IPS DF 4.7 (cell line): Measurements from ENCODE around the gene NCAM2.

Experiments used
- DNase-seq: peaks from one replicate; pipeline ENCODE4 v3.0.0-alpha.2; 2013; ENCODE audit warnings: low spot score; ENCODE audit errors: extremely low read depth

NCAM2 gene

DNA sequence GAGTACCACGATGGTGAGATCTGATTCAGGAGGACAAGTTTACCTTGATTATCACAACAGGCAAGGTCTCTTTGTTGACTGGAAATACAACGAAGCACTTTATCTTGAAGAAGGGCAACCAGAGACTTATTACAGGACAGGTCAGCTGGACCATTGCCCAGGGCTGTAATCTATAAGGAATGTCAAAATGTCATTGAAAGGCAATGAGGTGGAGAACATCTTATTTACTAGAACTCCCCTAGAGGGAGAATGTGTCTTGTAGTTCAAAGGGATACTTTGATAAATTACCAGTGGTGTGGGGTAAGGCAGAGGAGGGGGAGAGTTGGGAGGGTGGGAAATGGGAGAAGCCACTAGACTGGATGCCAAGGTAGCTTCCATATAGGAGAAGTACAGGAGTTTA, 212.3 kb downstream of the NCAM2 start:
- DNase-seq, result no peak

DNA sequence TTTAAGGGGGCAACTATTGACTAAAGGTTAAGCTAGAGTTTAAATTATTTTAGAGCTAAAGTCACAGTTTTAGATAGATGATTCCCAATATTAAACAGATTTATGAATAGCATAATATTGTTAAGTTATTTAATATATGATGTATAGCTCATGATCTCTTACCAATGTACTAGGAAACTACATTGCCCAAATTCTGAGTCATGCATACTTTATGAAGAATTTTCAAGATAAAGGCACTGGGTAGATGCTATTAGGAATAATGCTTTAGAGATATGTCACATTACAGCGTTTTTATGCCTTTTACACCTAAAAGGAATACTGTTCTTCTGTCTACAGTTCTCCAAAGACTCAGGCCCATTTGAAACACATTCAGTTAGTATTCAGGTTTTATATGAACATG, 215.1 kb downstream of the NCAM2 start:
- no peak for DNase-seq

DNA sequence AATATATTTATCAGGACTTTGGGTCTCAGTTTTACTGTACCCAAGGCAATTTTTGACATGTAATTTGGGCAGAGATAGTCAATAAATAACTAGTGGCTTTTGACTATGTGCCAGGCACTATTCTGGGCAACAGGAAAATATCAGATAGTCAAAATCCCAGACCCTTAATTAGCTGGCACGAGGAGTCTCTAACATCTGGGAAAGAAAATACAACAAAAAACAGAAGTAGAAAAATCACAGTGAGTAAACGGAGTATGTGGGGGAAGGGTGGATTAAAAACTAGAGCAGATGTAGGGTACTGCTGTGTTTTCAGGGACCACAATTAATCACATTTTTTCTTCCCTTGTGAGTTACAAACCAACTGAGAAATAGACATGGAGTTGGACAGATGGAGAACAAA, 217.8 kb downstream of the NCAM2 start:
- no peak for DNase-seq

DNA sequence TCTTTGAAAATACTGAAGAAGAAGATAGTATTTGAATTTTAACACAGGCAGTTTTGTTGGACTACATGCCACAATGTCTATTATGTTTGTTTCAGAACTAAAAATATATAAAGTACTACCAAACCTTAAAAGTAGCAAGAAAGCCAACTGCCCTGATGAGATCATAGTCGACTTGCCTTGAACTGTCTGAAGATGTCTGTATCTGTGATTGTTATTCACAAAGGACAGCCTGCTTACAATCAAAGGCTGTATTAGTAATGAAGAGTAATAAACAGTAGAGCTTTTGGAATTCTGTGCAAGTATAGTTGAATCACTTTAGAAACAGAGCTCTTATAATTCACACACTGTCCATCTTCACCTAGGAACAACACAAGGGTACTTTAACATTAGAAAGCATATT, 228.3 kb downstream of the NCAM2 start:
- no peak for DNase-seq

DNA sequence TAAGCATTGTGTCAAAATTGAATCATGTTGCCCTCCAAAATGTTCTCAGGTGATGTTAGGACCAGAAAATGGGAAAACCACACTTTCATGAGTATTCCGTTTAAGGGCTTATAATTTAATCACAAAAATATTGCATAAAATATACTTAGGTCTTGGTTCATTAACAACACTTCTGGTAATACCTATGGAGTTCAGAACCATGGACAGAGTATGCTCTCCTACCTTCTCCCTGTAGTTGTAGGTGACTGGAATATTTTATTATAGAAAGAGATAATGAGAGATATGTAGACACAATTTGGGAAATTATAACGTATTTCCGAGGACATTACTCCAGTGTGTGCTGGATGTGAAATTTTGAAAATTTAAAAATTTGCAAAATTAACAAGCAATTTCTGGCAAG, 232.5 kb downstream of the NCAM2 start:
- no peak for DNase-seq

DNA sequence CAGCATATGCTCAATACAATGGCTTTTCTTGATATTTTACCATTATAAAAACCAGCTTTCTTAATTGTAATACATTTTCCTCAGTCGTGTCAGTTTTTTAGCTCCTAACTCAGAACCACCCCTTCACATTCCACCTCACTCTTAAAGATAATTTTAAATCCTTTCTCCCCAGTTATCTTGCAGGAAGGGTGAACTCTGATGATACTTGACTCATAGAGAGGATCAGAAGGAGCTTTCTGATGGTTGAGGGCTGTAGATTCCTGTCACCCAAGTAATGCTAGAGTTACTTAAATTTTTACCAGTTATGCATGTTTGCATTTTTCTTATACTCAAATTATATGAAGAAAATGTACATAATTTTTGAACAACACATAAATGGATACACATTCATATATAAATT, 233.7 kb downstream of the NCAM2 start:
- DNase-seq, result no peak

DNA sequence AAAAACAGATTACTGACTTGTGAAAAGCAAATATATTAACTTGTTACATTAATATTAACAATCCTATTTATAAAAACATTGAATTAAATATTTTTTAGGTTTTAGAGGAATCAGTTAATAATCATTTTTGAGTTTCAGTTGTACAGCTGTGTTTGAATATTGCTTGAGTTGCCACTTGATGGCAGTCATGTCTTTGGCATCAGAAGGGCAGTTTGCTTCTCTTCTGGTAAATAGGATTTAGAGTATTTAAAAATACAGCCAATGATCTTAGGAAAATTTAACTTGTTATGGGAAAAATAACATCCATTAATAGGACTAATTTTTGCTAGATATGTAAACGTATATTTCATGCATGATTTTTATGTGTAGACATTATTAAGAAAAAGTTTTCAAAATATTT, 234.1 kb downstream of the NCAM2 start:
- no peak for DNase-seq

DNA sequence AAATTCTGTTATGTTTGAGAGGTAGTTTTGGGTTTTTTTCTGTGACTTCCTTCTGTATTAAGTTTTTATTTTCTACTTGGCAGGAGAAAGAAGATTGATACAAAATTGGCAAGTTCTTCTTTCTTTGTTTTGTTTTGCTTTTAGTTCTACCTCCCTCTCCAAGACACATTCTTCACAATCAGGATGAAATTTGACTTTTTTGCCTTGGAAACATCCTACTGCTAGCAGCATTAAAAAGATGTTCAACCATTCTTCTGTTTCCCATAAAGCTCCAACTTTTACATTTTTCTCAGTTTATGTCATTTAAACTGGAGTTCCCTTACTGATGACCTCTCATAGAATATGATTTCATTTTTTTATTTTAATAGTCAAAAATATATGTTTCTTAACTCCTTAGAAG, 234.8 kb downstream of the NCAM2 start:
- DNase-seq, result no peak

DNA sequence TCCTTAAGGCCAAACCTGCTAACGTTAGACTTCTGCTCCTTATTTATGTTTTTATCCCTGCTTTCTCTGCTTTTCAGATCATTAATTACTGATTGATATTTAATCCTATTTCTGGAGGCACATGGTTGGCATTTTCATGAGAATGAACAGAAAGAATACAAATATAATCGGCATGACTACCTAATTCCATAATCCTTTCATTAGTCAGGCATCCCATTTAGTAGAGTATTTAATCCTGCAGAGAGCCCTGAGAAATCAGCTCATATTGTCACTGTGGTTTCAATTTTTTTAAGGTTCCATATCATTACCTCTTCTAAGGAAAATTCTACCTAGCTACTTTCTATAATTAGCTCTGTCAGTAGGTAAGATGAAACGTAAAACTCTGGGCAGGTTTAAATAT, 238.8 kb downstream of the NCAM2 start:
- DNase-seq, result no peak

DNA sequence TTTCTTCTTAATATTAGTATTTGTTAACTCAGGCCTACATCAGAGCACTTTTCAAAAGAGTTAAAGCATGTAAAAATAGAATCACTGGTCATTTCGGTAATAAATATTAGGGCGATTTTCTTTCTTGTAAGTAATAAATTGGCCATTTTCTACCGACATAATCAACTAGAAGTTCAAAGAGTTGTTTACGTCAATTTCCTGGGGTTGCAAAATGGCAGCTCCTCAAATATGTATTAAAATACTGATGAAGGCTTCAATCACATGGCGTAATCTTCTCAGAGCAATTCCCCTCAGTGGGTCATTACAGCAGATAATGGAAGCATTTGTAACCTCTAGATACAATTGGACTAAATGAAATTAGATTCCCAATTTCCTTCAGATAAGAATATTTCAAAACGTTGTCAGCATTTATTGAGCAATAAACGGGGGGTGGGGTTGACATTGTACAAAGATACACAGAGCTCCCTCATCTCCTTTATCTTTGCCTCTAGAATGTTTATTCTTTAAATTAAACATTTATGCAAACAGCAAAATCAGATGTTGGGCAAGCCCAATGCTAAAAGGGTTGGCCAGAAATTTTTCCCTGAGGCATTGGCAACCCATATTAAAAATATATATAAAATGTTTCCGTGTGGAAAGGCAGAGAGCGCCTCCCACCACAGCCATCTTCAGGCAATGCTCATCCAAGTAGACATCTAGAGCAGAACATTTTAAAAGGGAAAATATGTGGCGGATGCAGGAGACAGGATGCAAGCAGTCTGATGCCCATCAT, 240.6 kb downstream of the NCAM2 start:
- DNase-seq, result no peak

DNA sequence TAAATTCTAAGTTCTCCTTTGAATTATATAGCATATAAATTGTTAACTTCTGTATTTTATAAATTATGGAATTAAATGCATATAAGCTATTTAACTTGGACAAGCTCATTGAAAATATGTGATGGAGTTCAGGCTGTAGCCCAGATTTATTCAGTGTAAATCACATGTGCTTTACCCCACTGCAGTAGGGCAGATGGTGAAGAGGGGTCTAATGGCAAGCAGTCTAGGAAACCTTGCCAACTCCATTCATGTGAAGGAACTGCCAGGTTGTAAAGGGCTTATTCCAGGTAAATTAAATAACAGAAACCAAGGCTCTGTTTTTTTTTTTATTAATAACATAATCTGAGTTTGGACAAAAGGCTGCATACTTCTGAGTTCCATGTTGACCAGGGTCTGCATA, 243.2 kb downstream of the NCAM2 start:
- no peak for DNase-seq

DNA sequence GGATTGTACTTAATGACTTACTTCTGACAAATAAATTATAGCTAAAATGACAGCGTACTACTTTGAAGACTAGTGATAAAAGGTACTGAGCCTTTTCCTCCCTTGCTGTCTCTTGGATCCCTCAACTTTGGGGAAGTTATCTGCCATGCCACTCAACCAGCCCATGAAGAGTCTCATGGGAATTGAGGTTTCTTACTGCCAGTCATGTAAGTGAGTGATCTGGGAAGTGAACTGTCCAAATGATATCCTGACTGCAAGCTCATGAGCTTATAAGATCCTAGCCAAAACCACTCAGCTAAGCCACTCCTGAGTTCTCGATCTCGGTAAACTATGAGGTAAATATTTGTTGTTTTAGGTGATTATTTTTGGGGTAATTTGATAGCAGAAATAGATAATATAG, 247.8 kb downstream of the NCAM2 start:
- DNase-seq, result no peak

DNA sequence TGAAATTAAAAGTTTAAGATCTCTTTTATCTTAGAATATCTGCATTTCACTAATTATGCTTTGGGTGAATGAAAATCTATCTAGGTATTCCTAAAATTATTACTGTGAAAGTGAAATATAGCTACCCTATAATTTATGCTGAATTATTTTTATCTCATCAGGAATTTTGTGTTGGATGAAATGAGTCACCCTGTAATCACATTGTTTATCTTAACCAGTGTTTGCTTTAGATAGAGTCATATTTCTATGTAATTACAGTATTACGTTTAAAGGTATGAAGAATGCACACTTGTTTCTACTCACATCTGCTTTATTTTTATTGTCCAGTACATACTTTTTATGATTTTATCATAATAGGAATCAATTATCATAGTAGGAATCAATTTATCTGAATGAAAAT, 249.2 kb downstream of the NCAM2 start:
- no peak for DNase-seq

DNA sequence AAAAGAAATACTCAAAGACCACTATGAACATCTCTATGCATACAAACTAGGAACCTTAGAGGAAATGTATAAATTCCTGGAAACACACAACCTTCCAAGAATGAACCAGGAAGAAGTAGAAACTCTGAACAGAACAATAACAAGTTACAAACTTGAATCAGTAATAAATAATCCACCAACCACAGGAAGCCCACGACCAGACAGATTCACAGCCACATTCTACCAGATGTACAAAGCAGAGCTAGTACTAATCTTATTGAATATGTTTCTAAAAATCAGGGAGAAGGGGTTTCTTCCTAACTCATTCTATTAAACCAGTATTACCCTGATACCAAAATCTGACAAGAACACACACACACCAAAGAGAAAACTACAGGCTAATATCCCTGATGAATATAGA, 263.8 kb downstream of the NCAM2 start:
- no peak for DNase-seq

DNA sequence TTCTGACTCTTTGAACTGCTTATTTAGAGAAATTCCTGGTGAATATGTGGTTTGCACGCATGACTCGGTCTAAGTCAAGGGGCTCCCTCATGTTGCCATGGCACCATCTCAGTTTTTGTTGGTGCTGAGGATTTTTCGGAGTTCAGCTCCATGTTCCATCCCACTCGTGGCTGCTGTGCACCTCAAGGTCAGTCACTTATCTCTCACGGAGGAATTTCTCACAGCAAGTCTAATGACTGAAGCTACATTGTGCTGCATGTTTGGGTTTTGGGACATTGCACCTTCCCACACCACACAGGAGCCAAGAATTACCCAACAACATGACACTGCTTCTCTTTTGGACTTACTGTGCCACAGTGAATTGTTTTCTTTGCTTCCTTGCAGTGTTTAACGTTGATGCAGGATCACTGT, 269.9 kb downstream of the NCAM2 start:
- DNase-seq, result no peak

DNA sequence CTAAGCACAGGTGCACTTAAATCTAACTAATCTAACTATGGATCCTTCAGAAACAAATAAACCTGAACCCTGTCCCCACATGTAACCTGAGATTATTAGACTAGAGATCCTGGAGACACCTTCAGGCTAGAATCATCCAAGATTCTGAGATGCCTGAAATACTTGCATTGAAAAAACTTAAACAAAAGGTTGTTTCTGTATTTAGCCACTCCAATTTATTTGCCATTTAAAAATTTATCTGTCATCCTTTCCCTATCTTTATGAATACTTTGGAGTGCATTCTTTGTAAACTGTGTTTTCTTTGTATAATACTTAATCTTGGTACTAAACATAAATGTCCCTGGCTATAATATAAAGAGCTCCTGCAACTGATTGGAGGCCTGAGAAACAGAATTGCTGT, 270.7 kb downstream of the NCAM2 start:
- DNase-seq, result no peak

DNA sequence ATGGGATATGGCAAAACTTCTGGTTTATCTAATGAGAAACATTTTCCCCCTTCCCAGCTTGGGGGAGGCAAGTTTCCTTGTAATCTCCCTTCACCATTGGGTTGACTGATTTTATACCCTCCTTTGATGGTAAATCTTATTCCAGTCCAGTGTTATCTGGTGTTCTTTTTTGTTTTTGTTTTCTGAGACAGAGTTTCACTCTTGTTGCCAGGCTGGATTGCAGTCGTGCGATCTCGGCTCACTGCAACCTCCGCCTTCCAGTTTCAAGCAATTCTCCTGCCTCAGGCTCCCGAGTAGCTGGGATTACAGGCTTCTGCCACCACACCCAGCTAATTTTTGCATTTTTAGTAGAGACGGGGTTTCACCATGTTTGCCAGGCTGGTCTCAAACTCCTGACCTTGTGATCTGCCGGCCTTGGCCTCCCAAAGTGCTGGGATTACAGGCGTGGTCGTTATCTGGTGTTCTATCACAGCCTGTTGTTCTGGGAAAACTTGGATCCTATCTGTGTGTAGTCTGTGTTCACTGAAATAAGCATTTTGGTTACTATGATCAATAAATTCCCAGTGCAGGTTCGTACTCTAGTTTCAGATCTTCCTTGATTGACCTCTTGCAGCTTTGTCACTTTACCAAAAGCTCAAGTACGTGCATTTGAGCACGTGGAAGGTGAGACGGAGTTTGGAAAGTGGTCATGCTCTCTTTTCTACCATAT, 281.1 kb downstream of the NCAM2 start:
- no peak for DNase-seq

DNA sequence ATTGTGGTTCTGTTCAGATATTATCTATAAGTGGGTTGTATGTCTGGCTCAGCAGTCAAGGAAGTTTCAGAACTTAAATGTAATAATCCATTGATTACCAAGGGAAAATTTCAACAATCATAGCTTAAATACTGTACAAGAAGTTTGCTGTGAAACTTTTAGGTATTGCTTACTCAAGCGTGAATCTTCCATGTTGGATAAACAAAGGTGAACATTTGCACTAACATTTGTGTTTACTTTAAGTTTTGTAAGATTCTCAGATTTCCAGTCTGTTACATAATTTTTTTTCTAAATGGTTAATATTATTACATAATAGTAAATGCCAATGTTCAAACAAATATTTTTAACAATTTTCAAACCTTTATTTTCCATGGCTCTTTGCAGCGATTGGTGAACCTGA, 285.6 kb downstream of the NCAM2 start:
- no peak for DNase-seq

DNA sequence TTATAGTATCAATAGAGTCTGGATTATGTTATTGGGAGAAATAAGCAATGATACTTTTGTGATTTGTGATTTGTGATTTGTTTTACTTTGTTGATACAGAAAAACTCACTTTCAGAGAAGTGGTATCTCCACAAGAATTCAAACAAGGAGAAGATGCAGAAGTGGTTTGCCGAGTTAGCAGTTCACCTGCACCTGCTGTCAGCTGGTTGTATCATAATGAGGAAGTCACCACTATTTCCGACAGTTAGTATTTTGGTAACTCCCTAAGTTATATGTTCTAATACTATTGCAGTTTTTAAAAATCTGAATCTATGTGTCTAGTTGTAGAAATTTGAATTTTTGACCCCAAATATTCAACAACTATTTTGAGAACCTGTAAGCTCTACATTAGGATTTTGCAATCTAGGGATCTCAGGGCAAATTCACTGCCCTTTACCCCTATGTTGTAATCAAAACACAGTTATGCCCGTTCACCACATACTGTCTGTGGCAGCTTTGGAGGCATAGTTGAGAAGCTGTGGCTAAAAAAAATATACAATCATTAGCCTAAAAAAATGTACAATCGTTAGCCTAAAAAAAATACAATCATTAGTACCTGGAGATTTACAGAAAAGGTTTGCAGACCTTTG, 288.1 kb downstream of the NCAM2 start:
- DNase-seq, result no peak

DNA sequence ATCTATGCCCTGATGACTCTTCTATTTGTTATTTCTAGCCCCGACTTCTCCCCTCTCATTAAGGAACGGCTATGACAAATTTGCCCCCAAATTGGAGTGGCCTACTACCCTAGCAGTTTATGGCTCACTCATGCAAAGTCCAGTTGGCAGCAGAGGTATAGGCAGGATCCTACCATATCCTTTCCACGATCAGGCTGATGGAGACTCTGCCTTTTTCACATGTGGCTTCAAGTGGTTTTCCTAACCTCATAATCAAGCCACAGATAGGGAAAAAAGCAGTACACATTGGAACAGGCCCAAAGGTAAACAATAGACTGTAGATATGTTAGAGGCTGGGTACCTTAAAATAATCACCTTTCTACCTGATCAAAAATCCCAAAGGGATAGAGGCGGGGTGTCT, 292.5 kb downstream of the NCAM2 start:
- no peak for DNase-seq

DNA sequence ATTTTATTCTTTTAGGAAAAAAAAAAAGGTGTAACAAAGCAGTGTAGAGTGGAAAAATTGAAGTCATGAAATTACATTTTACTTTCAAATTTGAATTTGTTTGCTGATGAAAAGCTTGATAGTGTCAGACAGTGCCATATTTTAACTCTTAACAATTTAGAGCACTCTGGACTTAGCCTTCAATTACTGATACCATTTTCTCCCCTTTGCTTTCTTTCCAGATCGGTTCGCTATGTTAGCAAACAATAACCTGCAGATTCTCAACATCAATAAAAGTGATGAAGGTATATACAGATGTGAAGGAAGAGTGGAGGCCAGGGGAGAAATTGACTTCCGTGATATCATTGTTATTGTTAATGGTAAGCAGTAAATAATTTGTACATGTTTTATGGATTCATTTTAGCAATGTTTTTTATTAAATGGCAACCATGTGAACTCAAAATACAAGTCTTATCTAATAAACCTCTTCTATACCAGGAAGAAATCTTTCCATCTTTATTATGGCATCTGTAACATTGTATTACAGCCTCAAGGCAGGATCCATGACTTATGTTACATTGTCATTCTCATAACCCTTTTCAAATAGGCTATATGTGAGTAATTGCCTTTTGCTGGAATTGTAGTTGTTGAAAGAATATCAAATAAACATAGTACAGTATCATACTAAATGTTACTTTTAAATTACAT, 293.8 kb downstream of the NCAM2 start:
- DNase-seq, result no peak

DNA sequence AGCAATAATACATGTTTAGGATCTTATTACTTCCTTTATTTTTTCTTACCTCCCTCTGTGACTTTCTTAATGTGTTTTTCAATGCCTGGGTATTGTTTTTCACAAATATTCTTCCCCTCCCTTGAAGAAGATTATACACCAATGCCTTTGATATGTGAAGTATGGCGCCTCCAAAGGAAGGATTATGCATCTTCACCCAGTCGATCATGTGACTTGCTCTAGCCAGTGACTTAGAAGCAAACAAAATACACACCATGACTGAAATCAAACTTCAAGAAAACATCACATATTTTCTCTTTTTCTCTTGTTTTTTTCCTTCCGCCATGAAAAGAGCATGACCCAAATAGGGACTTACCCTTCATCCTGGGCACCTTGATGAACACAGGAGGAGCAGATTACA, 297.1 kb downstream of the NCAM2 start:
- no peak for DNase-seq
